Kidney epithelial cell (primary cell): Measurements from ENCODE around the gene TMPRSS13. TPM values are rescaled to one million over a fixed set of nuclear protein-coding genes. Genes with fewer than 3 reads are reported as not detected.

ENCODE experiments used
- DNase-seq: peaks from one replicate; pipeline ENCODE4 v3.0.0-alpha.2; 2010; ENCODE audit warnings: low read depth
- H3K27me3 ChIP-seq: 2 replicates; pipeline ENCODE4 v1.6.0; 2011; ENCODE audit warnings: low read length; ENCODE audit not compliant: control insufficient read depth, insufficient read depth
- H3K36me3 ChIP-seq: 2 replicates; pipeline ENCODE4 v1.5.1; 2011; ENCODE audit warnings: low read length; ENCODE audit not compliant: control insufficient read depth, insufficient read depth
- H3K4me3 ChIP-seq: 2 replicates; pipeline ENCODE4 v1.5.1; 2011; ENCODE audit warnings: low read depth, mild to moderate bottlenecking, control low read depth, low read length
- CTCF ChIP-seq: IDR thresholded peaks from 2 replicates; pipeline ENCODE4 v1.5.1; 2011; ENCODE audit warnings: mild to moderate bottlenecking, moderate library complexity, low read length, control low read depth, inconsistent platforms; ENCODE audit not compliant: insufficient read depth, poor library complexity, severe bottlenecking
- total RNA-seq: library from RNA; depleted of rRNA; stranded (reverse); fragments of >200 nt; gene quantifications from 2 replicates; pipeline ENCODE4 v1.2.3, GENCODE V29; 2015

TMPRSS13 gene
- total RNA-seq, 1 donor from 2014 or later: not detected

GRCh38 chr11:117855186-117855845, 73.9 kb downstream of the TMPRSS13 start:
- H3K4me3 ChIP-seq: no peak overlapping the region
- DNase-seq: no peak
- no peak for TF ChIP-seq CTCF
- no peaks in the 10 kb centered on the region for H3K36me3 ChIP-seq
- H3K27me3 ChIP-seq: no peaks in the 10 kb centered on the region

GRCh38 chr11:117852309-117852708, 76.9 kb downstream of the TMPRSS13 start:
- no peak overlapping the region for H3K4me3 ChIP-seq
- no peaks in the 10 kb centered on the region for H3K27me3 ChIP-seq
- TF ChIP-seq CTCF: no peak
- H3K36me3 ChIP-seq: no peaks in the 10 kb centered on the region
- no peak for DNase-seq

GRCh38 chr11:117851852-117852251, 77.3 kb downstream of the TMPRSS13 start:
- no peaks in the 10 kb centered on the region for H3K36me3 ChIP-seq
- no peak for DNase-seq
- H3K27me3 ChIP-seq: no peaks in the 10 kb centered on the region

GRCh38 chr11:117851106-117851505, 78.1 kb downstream of the TMPRSS13 start:
- Histone ChIP-seq H3K36me3 (no peaks in the 10 kb centered on the region), H3K27me3 (no peaks in the 10 kb centered on the region), H3K4me3 (no peak overlapping the region)
- no peak for TF ChIP-seq CTCF
- no peak for DNase-seq

More at GRCh38 chr11:117851852-117852251, 77.3 kb downstream of the TMPRSS13 start:
- no peak for TF ChIP-seq CTCF
- no peak overlapping the region for H3K4me3 ChIP-seq

Other genes starting within 250 kb of the TMPRSS13 start
- 0.21 and 3.1 TPM in 2 replicates for gene DSCAML1, start 132.2 kb downstream of the TMPRSS13 start, total RNA-seq
- gene FXYD2, start 104.7 kb downstream of the TMPRSS13 start, total RNA-seq: 5.0 and 7.5 TPM in 2 replicates
- 45.8 and 83.4 TPM in 2 replicates for gene FXYD6, start 52.7 kb downstream of the TMPRSS13 start, total RNA-seq
- 0.25 and 0.55 TPM in 2 replicates for gene IL10RA, start 57.0 kb upstream of the TMPRSS13 start, total RNA-seq
- gene TMPRSS4, start 147.7 kb upstream of the TMPRSS13 start, total RNA-seq: 16.8 TPM in 2 replicates
- not detected in 2 replicates for gene SMIM35, start 157.6 kb upstream of the TMPRSS13 start, total RNA-seq
- 0.41 and 0.79 TPM in 2 replicates for gene SCN4B, start 223.4 kb upstream of the TMPRSS13 start, total RNA-seq
- 0.04 and 0.07 TPM in 2 replicates for gene SCN2B, start 247.2 kb upstream of the TMPRSS13 start, total RNA-seq